Measurements from ENCODE around the gene AJAP1.
"Not testable (repeated sequence)": the region's sequence is repeated elsewhere in the genome, so short reads cannot be mapped to it uniquely, and the experiment has no call there.

The AJAP1 gene

GRCh38 chr1:4615501-4615900, 38.9 kb upstream of the AJAP1 start:
- H2BK5ac ChIP-seq (ENCODE audit: low read length) = no peak overlapping the region
- no peak overlapping the region for H4K8ac ChIP-seq (ENCODE audit: low read depth, low read length)
- no peak overlapping the region for H2BK120ac ChIP-seq (ENCODE audit: low read depth, low read length)
- H3K23ac ChIP-seq (ENCODE audit: low read depth, low read length, poor library complexity) = no peak overlapping the region
- H2BK12ac ChIP-seq (ENCODE audit: low read length) = no peak overlapping the region
- H3K27me3 ChIP-seq (ENCODE audit: control insufficient read depth in 3 of 3, insufficient read depth in 3 of 3, low read depth in 1 of 3, low read length in 3 of 3) = peaks cover 0 to 12% (median 0%) of the 10 kb centered on the region in 3 experiments
- H3K36me3 ChIP-seq (replicated peaks in 1 of 2; ENCODE audit: control insufficient read depth in 2 of 2, insufficient read depth in 2 of 2, low read length in 2 of 2) = no peaks in the 10 kb centered on the region
- H3K4me2 ChIP-seq (ENCODE audit: insufficient read depth, low read length, poor library complexity, severe bottlenecking) = no peak overlapping the region
- H3K9ac ChIP-seq (ENCODE audit: low read depth, low read length, poor library complexity) = no peak overlapping the region
- no peak overlapping the region for H3K4ac ChIP-seq (ENCODE audit: low read length)
- no peak overlapping the region for H4K91ac ChIP-seq (ENCODE audit: low read depth, low read length, poor library complexity)
- no peak overlapping the region for H3K27ac ChIP-seq (replicated peaks; ENCODE audit: low read length)
- DNase-seq (ENCODE audit: low spot score) = no peak
- H3K4me1 ChIP-seq (ENCODE audit: control insufficient read depth in 2 of 2, insufficient read depth in 1 of 2, low read depth in 1 of 2, low read length in 2 of 2) = no peaks in the 10 kb centered on the region
- peak overlapping the region; percentile 49 for H2BK15ac ChIP-seq (ENCODE audit: low read length)
- H3K14ac ChIP-seq (ENCODE audit: low read length) = no peak overlapping the region
- H3K79me1 ChIP-seq (ENCODE audit: low read depth, low read length) = no peaks in the 10 kb centered on the region
- H2AFZ ChIP-seq (ENCODE audit: low read length) = no peak overlapping the region
- no CpG with 5 or more reads among the region's 9 CpGs for WGBS, 2 donors (ENCODE audit: extremely low coverage in 2 of 2, insufficient read length in 2 of 2, insufficient replicate concordance in 1 of 2)
- peak overlapping the region; percentile 38 for H3K18ac ChIP-seq (ENCODE audit: low read length)
- no peak overlapping the region for H3K4me3 ChIP-seq (ENCODE audit: low read length in 2 of 2)
- peak overlapping the region; percentile 96 for H2AK5ac ChIP-seq (ENCODE audit: low read depth, low read length)
- H3K9me3 ChIP-seq (replicated peaks in 1 of 2; ENCODE audit: control insufficient read depth in 2 of 2, insufficient read depth in 1 of 2, low read depth in 1 of 2, low read length in 2 of 2) = peaks cover 0 to 3% of the 10 kb centered on the region in 2 donors

GRCh38 chr1:4616831-4617465, 37.5 kb upstream of the AJAP1 start:
- Histone ChIP-seq H2BK120ac (ENCODE audit: low read depth, low read length) (no peak overlapping the region), H3K27ac (replicated peaks; ENCODE audit: low read length) (no peak overlapping the region), H2BK15ac (ENCODE audit: low read length) (peak overlapping the region; percentile 58), H2BK12ac (ENCODE audit: low read length) (peak overlapping the region; percentile 73), H3K4me2 (ENCODE audit: insufficient read depth, low read length, poor library complexity, severe bottlenecking) (no peak overlapping the region), H4K91ac (ENCODE audit: low read depth, low read length, poor library complexity) (no peak overlapping the region), H2AFZ (ENCODE audit: low read length) (no peak overlapping the region), H3K4me3 (ENCODE audit: low read length in 2 of 2) (no peak overlapping the region), H3K14ac (ENCODE audit: low read length) (peak overlapping the region; percentile 8), H3K9me3 (replicated peaks in 1 of 2; ENCODE audit: control insufficient read depth in 2 of 2, insufficient read depth in 1 of 2, low read depth in 1 of 2, low read length in 2 of 2) (no peaks in the 10 kb centered on the region), H3K36me3 (replicated peaks in 1 of 2; ENCODE audit: control insufficient read depth in 2 of 2, insufficient read depth in 2 of 2, low read length in 2 of 2) (no peaks in the 10 kb centered on the region), H4K8ac (ENCODE audit: low read depth, low read length) (no peak overlapping the region), H3K18ac (ENCODE audit: low read length) (peak overlapping the region; percentile 48), H3K23ac (ENCODE audit: low read depth, low read length, poor library complexity) (no peak overlapping the region), H3K27me3 (ENCODE audit: control insufficient read depth in 3 of 3, insufficient read depth in 3 of 3, low read depth in 1 of 3, low read length in 3 of 3) (peaks cover 0 to 12% (median 0%) of the 10 kb centered on the region in 3 experiments), H3K4me1 (ENCODE audit: control insufficient read depth in 2 of 2, insufficient read depth in 1 of 2, low read depth in 1 of 2, low read length in 2 of 2) (no peaks in the 10 kb centered on the region), H2BK5ac (ENCODE audit: low read length) (peak overlapping the region; percentile 24), H3K4ac (ENCODE audit: low read length) (peak overlapping the region; percentile 23), H3K79me1 (ENCODE audit: low read depth, low read length) (no peaks in the 10 kb centered on the region), H3K9ac (ENCODE audit: low read depth, low read length, poor library complexity) (no peak overlapping the region), H2AK5ac (ENCODE audit: low read depth, low read length) (peak overlapping the region; percentile 46)
- WGBS, 2 donors (ENCODE audit: extremely low coverage in 2 of 2, insufficient read length in 2 of 2, insufficient replicate concordance in 1 of 2) = no CpG with 5 or more reads among the region's 18 CpGs
- DNase-seq (ENCODE audit: low spot score) = no peak

GRCh38 chr1:4617506-4617905, 36.9 kb upstream of the AJAP1 start:
- Histone ChIP-seq H3K79me1 (ENCODE audit: low read depth, low read length) (no peaks in the 10 kb centered on the region), H3K4me3 (ENCODE audit: low read length in 2 of 2) (no peak overlapping the region), H3K4me1 (ENCODE audit: control insufficient read depth in 2 of 2, insufficient read depth in 1 of 2, low read depth in 1 of 2, low read length in 2 of 2) (no peaks in the 10 kb centered on the region), H3K23ac (ENCODE audit: low read depth, low read length, poor library complexity) (no peak overlapping the region), H2BK120ac (ENCODE audit: low read depth, low read length) (no peak overlapping the region), H2AFZ (ENCODE audit: low read length) (no peak overlapping the region), H2BK15ac (ENCODE audit: low read length) (no peak overlapping the region), H3K27me3 (ENCODE audit: control insufficient read depth in 3 of 3, insufficient read depth in 3 of 3, low read depth in 1 of 3, low read length in 3 of 3) (peaks cover 0 to 9% (median 0%) of the 10 kb centered on the region in 3 experiments), H2BK12ac (ENCODE audit: low read length) (no peak overlapping the region), H3K4ac (ENCODE audit: low read length) (no peak overlapping the region), H3K27ac (replicated peaks; ENCODE audit: low read length) (no peak overlapping the region), H2AK5ac (ENCODE audit: low read depth, low read length) (no peak overlapping the region), H3K9me3 (replicated peaks in 1 of 2; ENCODE audit: control insufficient read depth in 2 of 2, insufficient read depth in 1 of 2, low read depth in 1 of 2, low read length in 2 of 2) (no peaks in the 10 kb centered on the region), H4K8ac (ENCODE audit: low read depth, low read length) (no peak overlapping the region), H3K14ac (ENCODE audit: low read length) (no peak overlapping the region), H2BK5ac (ENCODE audit: low read length) (no peak overlapping the region), H4K91ac (ENCODE audit: low read depth, low read length, poor library complexity) (no peak overlapping the region), H3K36me3 (replicated peaks in 1 of 2; ENCODE audit: control insufficient read depth in 2 of 2, insufficient read depth in 2 of 2, low read length in 2 of 2) (no peaks in the 10 kb centered on the region), H3K4me2 (ENCODE audit: insufficient read depth, low read length, poor library complexity, severe bottlenecking) (no peak overlapping the region), H3K9ac (ENCODE audit: low read depth, low read length, poor library complexity) (no peak overlapping the region), H3K18ac (ENCODE audit: low read length) (no peak overlapping the region)
- no peak for DNase-seq (ENCODE audit: low spot score)
- WGBS, 2 donors (ENCODE audit: extremely low coverage in 2 of 2, insufficient read length in 2 of 2, insufficient replicate concordance in 1 of 2) = no CpG with 5 or more reads among the region's 6 CpGs

GRCh38 chr1:4618827-4619226, 35.6 kb upstream of the AJAP1 start:
- H3K27me3 ChIP-seq (ENCODE audit: control insufficient read depth in 3 of 3, insufficient read depth in 3 of 3, low read depth in 1 of 3, low read length in 3 of 3); H2AFZ ChIP-seq (ENCODE audit: low read length); H4K91ac ChIP-seq (ENCODE audit: low read depth, low read length, poor library complexity); H3K23ac ChIP-seq (ENCODE audit: low read depth, low read length, poor library complexity); H3K4me2 ChIP-seq (ENCODE audit: insufficient read depth, low read length, poor library complexity, severe bottlenecking); H3K4me1 ChIP-seq (ENCODE audit: control insufficient read depth in 2 of 2, insufficient read depth in 1 of 2, low read depth in 1 of 2, low read length in 2 of 2); H3K79me1 ChIP-seq (ENCODE audit: low read depth, low read length); DNase-seq (ENCODE audit: low spot score); H3K18ac ChIP-seq (ENCODE audit: low read length); H3K4ac ChIP-seq (ENCODE audit: low read length); H3K27ac ChIP-seq (replicated peaks; ENCODE audit: low read length); H2BK15ac ChIP-seq (ENCODE audit: low read length); H3K36me3 ChIP-seq (replicated peaks in 1 of 2; ENCODE audit: control insufficient read depth in 2 of 2, insufficient read depth in 2 of 2, low read length in 2 of 2); H4K8ac ChIP-seq (ENCODE audit: low read depth, low read length); H2AK5ac ChIP-seq (ENCODE audit: low read depth, low read length); H3K9me3 ChIP-seq (replicated peaks in 1 of 2; ENCODE audit: control insufficient read depth in 2 of 2, insufficient read depth in 1 of 2, low read depth in 1 of 2, low read length in 2 of 2); H2BK5ac ChIP-seq (ENCODE audit: low read length); H2BK120ac ChIP-seq (ENCODE audit: low read depth, low read length); H3K9ac ChIP-seq (ENCODE audit: low read depth, low read length, poor library complexity); H2BK12ac ChIP-seq (ENCODE audit: low read length); H3K14ac ChIP-seq (ENCODE audit: low read length); H3K4me3 ChIP-seq (ENCODE audit: low read length in 2 of 2): not testable (repeated sequence)
- no CpG with 5 or more reads among the region's 3 CpGs for WGBS, 2 donors (ENCODE audit: extremely low coverage in 2 of 2, insufficient read length in 2 of 2, insufficient replicate concordance in 1 of 2)

All from neuronal stem cell (in vitro differentiated cells).